OCI-LY1 (cell line): ENCODE measurements around the gene AKR1C2.

Source experiments
- H2AFZ ChIP-seq: fragments of 200-600 bp; sonication (generic), shearing (Covaris generic); 2 replicates; pipeline ENCODE4 v1.6.0; 2014; ENCODE audit warnings: antibody characterized with exemption, mild to moderate bottlenecking, low read length
- H3F3A ChIP-seq: fragments of 200-600 bp; sonication (generic), shearing (Covaris generic); 2 replicates; pipeline ENCODE4 v1.6.0; 2014; ENCODE audit warnings: mild to moderate bottlenecking, antibody characterized with exemption, low read length, moderate library complexity; ENCODE audit not compliant: insufficient read depth
- H3K27ac ChIP-seq: fragments of 200-600 bp; sonication (generic); 2 replicates; pipeline ENCODE4 v1.5.1; 2014; ENCODE audit warnings: low read length, mixed run types, mild to moderate bottlenecking, low read depth; ENCODE audit not compliant: poor library complexity, severe bottlenecking
- H3K27me3 ChIP-seq: fragments of 200-600 bp; sonication (generic); 2 replicates; pipeline ENCODE4 v1.6.0; 2014; ENCODE audit warnings: antibody characterized with exemption, mild to moderate bottlenecking, low read length, moderate library complexity; ENCODE audit not compliant: insufficient read depth
- H3K36me3 ChIP-seq: fragments of 200-600 bp; sonication (generic); 2 replicates; pipeline ENCODE4 v1.6.1; 2014; ENCODE audit warnings: mild to moderate bottlenecking, antibody characterized with exemption, low read length, moderate library complexity, mixed read lengths; ENCODE audit not compliant: insufficient read depth
- H3K4me1 ChIP-seq: fragments of 200-600 bp; sonication (generic); 2 replicates; pipeline ENCODE4 v1.5.1; 2014; ENCODE audit warnings: mild to moderate bottlenecking, low read length, moderate library complexity; ENCODE audit not compliant: insufficient read depth, severe bottlenecking
- H3K4me2 ChIP-seq: fragments of 200-600 bp; sonication (generic), shearing (Covaris generic); 2 replicates; pipeline ENCODE4 v1.6.1; 2014; ENCODE audit warnings: low read length
- H3K4me3 ChIP-seq: fragments of 200-600 bp; sonication (generic); 2 replicates; pipeline ENCODE4 v1.5.1; 2014; ENCODE audit warnings: low read length, low read depth, mild to moderate bottlenecking, mixed read lengths; ENCODE audit not compliant: poor library complexity, severe bottlenecking
- H3K79me2 ChIP-seq: fragments of 200-600 bp; shearing (Covaris generic); 2 replicates; pipeline ENCODE4 v1.6.1; 2016; ENCODE audit warnings: mixed run types, low read length, mixed read lengths; ENCODE audit not compliant: insufficient read depth
- H3K9ac ChIP-seq: fragments of 200-600 bp; sonication (generic), shearing (Covaris generic); 2 replicates; pipeline ENCODE4 v1.6.1; 2014; ENCODE audit warnings: mild to moderate bottlenecking, low read length, mixed read lengths
- H3K9me2 ChIP-seq: fragments of 200-600 bp; sonication (generic), shearing (Covaris generic); 2 replicates; pipeline ENCODE4 v1.6.1; 2014; ENCODE audit warnings: low read depth, mild to moderate bottlenecking, low read length, mixed read lengths
- H3K9me3 ChIP-seq: fragments of 200-600 bp; shearing (Covaris generic); 2 replicates; pipeline ENCODE4 v1.6.1; 2014; ENCODE audit warnings: low read length, mixed read lengths
- H4K20me1 ChIP-seq: fragments of 200-600 bp; sonication (generic), shearing (Covaris generic); 2 replicates; pipeline ENCODE4 v1.6.0; 2016; ENCODE audit warnings: mild to moderate bottlenecking, low read length; ENCODE audit not compliant: insufficient read depth
- CTCF ChIP-seq: fragments of 200-600 bp; sonication (generic), shearing (Covaris generic); IDR thresholded peaks from 2 replicates; pipeline ENCODE4 v1.5.1; 2017; ENCODE audit warnings: mild to moderate bottlenecking, antibody characterized with exemption, low read length, moderate library complexity, mixed read lengths
- EZH2 ChIP-seq: fragments of 200-600 bp; sonication (generic), shearing (Covaris generic); IDR thresholded peaks from 2 replicates; pipeline ENCODE4 v1.8.0; 2017; ENCODE audit warnings: borderline replicate concordance, mixed run types, mild to moderate bottlenecking, antibody characterized with exemption, low read length, moderate library complexity, mixed read lengths

Gene AKR1C2

DNA sequence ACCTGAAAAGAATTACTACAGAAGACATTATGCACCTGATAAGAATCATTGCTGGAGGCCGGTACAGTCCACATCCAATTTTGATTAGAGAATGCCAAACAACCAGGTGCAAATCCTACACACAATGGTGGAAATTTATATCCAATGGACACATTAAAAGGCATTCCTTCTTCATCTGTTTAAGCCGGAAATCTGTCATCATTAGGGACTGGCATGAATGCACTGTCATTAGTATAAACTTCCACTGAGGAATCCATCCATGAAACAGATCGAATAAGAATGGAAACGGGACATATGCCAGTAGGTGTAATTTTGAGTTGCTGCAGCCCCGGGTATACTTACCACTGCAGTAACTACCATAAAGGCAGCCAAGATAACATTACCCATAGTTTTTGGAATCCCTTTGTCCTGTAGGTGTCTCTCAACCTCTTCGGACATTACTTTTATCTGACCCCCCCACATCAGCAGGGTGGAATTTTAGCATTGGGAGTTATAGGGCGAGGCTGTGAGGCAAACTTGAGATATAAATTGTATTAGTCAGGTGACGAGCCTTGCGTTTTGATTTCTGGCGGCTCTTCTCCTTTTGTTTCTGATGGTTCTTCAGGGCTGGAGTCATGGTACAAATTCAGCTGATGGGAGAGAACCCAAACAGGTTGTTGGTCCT lies 36.5 kb upstream of the AKR1C2 start:
- Histone ChIP-seq H3K4me2 (no peak overlapping the region), H3K27me3 (no peaks in the 10 kb centered on the region), H3K36me3 (no peaks in the 10 kb centered on the region)

DNA sequence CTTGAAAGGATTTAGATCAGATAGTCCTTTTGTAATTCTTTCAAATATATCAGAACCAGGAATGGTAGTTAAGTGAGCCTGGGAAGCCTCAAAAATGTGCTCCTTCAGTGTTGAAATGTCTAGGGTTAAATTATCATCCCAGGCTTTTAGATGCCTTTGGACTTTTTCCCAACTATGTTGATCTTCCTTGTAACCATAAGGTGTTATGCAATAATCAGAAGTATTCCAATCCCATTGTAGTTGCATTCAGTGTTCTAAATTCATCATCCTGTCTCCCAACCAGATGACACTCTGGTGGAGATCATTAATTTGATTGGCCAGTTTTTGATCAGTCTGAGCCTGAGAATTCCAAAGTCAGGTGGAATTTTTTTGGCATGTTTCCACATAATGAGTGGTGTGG lies 35.1 kb upstream of the AKR1C2 start:
- H3K79me2 ChIP-seq = no peaks in the 10 kb centered on the region
- H3K27me3 ChIP-seq = no peaks in the 10 kb centered on the region
- no peak overlapping the region for H3K4me2 ChIP-seq
- no peaks in the 10 kb centered on the region for H3K36me3 ChIP-seq
- H3K4me1 ChIP-seq = no peaks in the 10 kb centered on the region
- no peaks in the 10 kb centered on the region for H3K9me3 ChIP-seq
- no peak overlapping the region for H3K4me3 ChIP-seq
- no peaks in the 10 kb centered on the region for H3F3A ChIP-seq
- H3K9me2 ChIP-seq = no peaks in the 10 kb centered on the region
- no peak overlapping the region for H3K27ac ChIP-seq
- no peak overlapping the region for H3K9ac ChIP-seq
- no peaks in the 10 kb centered on the region for H4K20me1 ChIP-seq
- TF ChIP-seq EZH2 (no peak), CTCF (no peak)
- H2AFZ ChIP-seq = no peak overlapping the region

More for the DNA sequence above, 36.5 kb upstream of the AKR1C2 start:
- Histone ChIP-seq H3K27ac (no peak overlapping the region), H3K79me2 (no peaks in the 10 kb centered on the region), H3K9me3 (no peaks in the 10 kb centered on the region), H3K9ac (no peak overlapping the region), H2AFZ (no peak overlapping the region), H3K4me1 (no peaks in the 10 kb centered on the region), H3K4me3 (no peak overlapping the region), H4K20me1 (no peaks in the 10 kb centered on the region), H3F3A (no peaks in the 10 kb centered on the region), H3K9me2 (no peaks in the 10 kb centered on the region)
- TF ChIP-seq CTCF (no peak), EZH2 (no peak)

- no peaks in the 10 kb centered on the region for H4K20me1 ChIP-seq
- no peak overlapping the region for H3K4me3 ChIP-seq
- H3F3A ChIP-seq = no peaks in the 10 kb centered on the region
- H3K36me3 ChIP-seq = no peaks in the 10 kb centered on the region
- H3K4me2 ChIP-seq = no peak overlapping the region
- no peak overlapping the region for H3K9ac ChIP-seq
- H3K9me3 ChIP-seq = no peaks in the 10 kb centered on the region
- no peaks in the 10 kb centered on the region for H3K4me1 ChIP-seq
- H3K79me2 ChIP-seq = no peaks in the 10 kb centered on the region
- no peak overlapping the region for H3K27ac ChIP-seq
- no peaks in the 10 kb centered on the region for H3K9me2 ChIP-seq
- H3K27me3 ChIP-seq = no peaks in the 10 kb centered on the region
- TF ChIP-seq CTCF (no peak), EZH2 (no peak)
- no peak overlapping the region for H2AFZ ChIP-seq
Measured at GRCh38 chr10:5038101-5038500, 34.4 kb upstream of the AKR1C2 start.
